ENCODE results near the gene PSMF1. TPM values are rescaled to one million over a fixed set of nuclear protein-coding genes. Genes with fewer than 3 reads are reported as not detected.

PSMF1 gene
- total and polyA plus RNA-seq, 9 of the 15 experiments (the other 6 are each of a cell fraction or from before 2014, with no cell fraction given) = 8.5 to 192 (median 33.2) TPM

DNA sequence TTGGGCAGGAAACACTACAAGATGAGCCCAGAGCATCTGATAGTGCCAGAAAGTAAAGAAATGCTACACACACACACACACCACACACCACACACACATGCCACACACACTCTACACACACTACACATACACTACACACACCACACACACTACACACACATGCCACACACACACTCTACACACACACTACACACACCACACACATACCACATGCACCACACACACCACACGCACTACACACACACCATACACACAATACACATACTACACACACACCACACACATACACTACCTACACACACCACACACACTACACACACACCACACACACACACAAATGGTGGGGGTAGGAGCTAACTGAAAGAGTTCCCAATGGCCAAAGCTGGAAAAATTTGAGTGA is 69.9 kb downstream of the PSMF1 start (continued):
- no peak for TF ChIP-seq ZBTB9 (CRISPR knock-in tag; IDR thresholded peaks at IDR 0.05)
- peak; percentile 47; the same call in 1 of the 2 replicates for TF ChIP-seq ADNP (tag; IDR thresholded peaks at IDR 0.05)
- no peak for TF ChIP-seq ZBTB7A (IDR thresholded peaks at IDR 0.05; ENCODE audit: borderline replicate concordance, control insufficient read depth, low read depth, low read length)
- no peak for TF ChIP-seq TAL1 (IDR thresholded peaks at IDR 0.05)
- no peak; the same call in 1 of the 2 replicates for TF ChIP-seq SMARCA4 (IDR thresholded peaks at IDR 0.05)
- peak; percentile 91 for TF ChIP-seq HLTF (IDR thresholded peaks at IDR 0.05)
- no peak for TF ChIP-seq RBM22 (IDR thresholded peaks at IDR 0.05; ENCODE audit: low read depth, low read length, poor library complexity, severe bottlenecking)
- TF ChIP-seq, protein P1, sequence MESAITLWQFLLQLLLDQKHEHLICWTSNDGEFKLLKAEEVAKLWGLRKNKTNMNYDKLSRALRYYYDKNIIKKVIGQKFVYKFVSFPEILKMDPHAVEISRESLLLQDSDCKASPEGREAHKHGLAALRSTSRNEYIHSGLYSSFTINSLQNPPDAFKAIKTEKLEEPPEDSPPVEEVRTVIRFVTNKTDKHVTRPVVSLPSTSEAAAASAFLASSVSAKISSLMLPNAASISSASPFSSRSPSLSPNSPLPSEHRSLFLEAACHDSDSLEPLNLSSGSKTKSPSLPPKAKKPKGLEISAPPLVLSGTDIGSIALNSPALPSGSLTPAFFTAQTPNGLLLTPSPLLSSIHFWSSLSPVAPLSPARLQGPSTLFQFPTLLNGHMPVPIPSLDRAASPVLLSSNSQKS (CRISPR knock-in tag; IDR thresholded peaks at IDR 0.05) = no peak
- 0 out of 2 replicates have a peak, but pooled peaks have one; percentile 30 for TF ChIP-seq PHB2 (IDR thresholded peaks at IDR 0.05; ENCODE audit: low read depth)
- no peak for TF ChIP-seq KLF6 (CRISPR knock-in tag; IDR thresholded peaks at IDR 0.05; ENCODE audit: borderline replicate concordance)
- TF ChIP-seq HBP1 (CRISPR knock-in tag; IDR thresholded peaks at IDR 0.05) = peak; percentile 81; the same call in 1 of the 2 replicates
- no peak for TF ChIP-seq ZNF57 (CRISPR knock-in tag; IDR thresholded peaks at IDR 0.05)
- peak in 1 of 2 experiments; percentile 54 for TF ChIP-seq NCOA2 (IDR thresholded peaks at IDR 0.05; ENCODE audit: partially characterized antibody in 2 of 2)
- TF ChIP-seq, protein P2, sequence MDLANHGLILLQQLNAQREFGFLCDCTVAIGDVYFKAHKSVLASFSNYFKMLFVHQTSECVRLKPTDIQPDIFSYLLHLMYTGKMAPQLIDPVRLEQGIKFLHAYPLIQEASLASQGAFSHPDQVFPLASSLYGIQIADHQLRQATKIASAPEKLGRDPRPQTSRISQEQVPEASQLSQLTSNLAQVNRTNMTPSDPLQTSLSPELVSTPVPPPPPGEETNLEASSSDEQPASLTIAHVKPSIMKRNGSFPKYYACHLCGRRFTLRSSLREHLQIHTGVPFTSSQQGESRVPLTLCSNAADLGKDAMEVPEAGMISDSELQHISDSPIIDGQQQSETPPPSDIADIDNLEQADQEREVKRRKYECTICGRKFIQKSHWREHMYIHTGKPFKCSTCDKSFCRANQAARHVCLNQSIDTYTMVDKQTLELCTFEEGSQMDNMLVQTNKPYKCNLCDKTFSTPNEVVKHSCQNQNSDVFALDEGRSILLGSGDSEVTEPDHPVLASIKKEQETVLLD (IDR thresholded peaks at IDR 0.05) = peak; percentile 42; the same call in 1 of the 2 replicates
- TF ChIP-seq, protein P3, sequence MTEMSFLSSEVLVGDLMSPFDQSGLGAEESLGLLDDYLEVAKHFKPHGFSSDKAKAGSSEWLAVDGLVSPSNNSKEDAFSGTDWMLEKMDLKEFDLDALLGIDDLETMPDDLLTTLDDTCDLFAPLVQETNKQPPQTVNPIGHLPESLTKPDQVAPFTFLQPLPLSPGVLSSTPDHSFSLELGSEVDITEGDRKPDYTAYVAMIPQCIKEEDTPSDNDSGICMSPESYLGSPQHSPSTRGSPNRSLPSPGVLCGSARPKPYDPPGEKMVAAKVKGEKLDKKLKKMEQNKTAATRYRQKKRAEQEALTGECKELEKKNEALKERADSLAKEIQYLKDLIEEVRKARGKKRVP (CRISPR knock-in tag; IDR thresholded peaks at IDR 0.05) = no peak
- no peak for TF ChIP-seq NR2C1 (IDR thresholded peaks at IDR 0.05)
- no peak for TF ChIP-seq NR2C1 (tag; IDR thresholded peaks at IDR 0.05)
- TF ChIP-seq BDP1 (IDR thresholded peaks at IDR 0.05; ENCODE audit: insufficient read depth, insufficient read length) = no peak
- no peak for TF ChIP-seq WHSC1 (IDR thresholded peaks at IDR 0.05; ENCODE audit: low read length)
- TF ChIP-seq GATA2 (CRISPR knock-in tag; IDR thresholded peaks at IDR 0.05) = no peak
- TF ChIP-seq LCOR (CRISPR knock-in tag; IDR thresholded peaks at IDR 0.05) = no peak
